Fibroblast of lung (primary cell): ENCODE measurements around the gene MYO3B.

ENCODE experiments used
- CTCF ChIP-seq, 2 donors: IDR thresholded peaks in 1 of 2; conservative IDR thresholded peaks in 1 of 2; 1 replicate in 1 of 2; 2 replicates in 1 of 2; pipeline ENCODE4 v1.5.1; 2011 to 2012; ENCODE audit warnings: low read length in 2 of 2, control low read depth in 1 of 2, inconsistent platforms in 1 of 2, low read depth in 1 of 2, mild to moderate bottlenecking in 1 of 2
- EZH2 ChIP-seq: IDR thresholded peaks from 2 replicates; pipeline ENCODE4 v1.5.1; 2012; ENCODE audit warnings: low read length, control low read depth, mild to moderate bottlenecking; ENCODE audit errors: missing control alignments

GRCh38 chr2:170243118-170243837 is 65.3 kb downstream of the MYO3B start:
- no peak for TF ChIP-seq CTCF (conservative IDR thresholded peaks at IDR 0.05 in 1 of 2, IDR thresholded peaks at IDR 0.05 in 1 of 2; ENCODE audit: low read depth in 1 of 2, low read length in 2 of 2)
- TF ChIP-seq EZH2 = no peak
